NCI-H510A (cell line): ENCODE results near the gene WIF1.

Source experiments
- DNase-seq: peaks from one replicate; lab custom pipeline; 2025; lab: John Stamatoyannopoulos, UW

The WIF1 gene

DNA sequence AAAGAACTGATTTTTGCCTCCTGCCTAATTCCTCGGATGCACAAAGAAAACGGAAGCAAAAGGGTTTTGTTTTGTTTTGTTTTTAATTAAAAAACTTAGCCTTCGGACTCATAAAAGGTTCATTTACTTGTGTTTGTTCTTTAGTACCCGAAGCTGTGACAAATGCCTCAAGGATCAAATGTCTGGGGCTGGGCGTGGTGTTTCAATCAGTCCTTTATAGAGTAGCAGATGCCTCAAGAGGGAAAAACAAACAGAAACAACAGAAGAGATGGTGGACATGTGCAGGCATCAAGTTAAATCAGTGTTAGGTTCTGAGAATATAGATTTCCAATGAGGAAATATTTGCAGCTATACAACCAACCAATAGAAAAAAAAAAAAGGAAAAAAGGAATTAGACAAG, 1.6 kb upstream of the WIF1 start:
- DNase-seq = no peak

DNA sequence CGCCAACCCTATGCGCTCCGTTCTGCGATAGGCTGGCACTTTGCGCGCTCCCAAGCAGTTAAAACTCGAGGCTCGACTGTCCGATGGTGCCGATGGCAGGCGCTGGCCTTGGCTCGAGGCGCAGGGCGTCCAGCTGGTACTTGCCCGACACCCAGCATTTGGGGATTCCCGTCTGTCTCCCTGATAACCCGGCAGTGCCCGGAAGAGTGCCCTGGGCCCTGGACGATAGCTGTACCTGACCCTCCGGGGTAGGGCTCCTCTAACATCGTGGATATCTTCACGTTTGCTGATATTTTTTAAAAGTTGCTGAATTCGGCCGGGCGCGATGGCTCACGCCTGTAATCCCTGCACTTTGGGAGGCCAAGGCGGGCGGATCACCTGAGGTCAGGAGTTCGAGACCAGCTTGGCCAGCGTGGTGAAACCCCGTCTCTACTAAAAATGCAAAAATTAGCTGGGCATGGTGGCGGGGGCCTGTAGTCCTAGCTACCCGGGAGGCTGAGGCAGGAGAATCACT, 908 bp upstream of the WIF1 start:
- no peak for DNase-seq

DNA sequence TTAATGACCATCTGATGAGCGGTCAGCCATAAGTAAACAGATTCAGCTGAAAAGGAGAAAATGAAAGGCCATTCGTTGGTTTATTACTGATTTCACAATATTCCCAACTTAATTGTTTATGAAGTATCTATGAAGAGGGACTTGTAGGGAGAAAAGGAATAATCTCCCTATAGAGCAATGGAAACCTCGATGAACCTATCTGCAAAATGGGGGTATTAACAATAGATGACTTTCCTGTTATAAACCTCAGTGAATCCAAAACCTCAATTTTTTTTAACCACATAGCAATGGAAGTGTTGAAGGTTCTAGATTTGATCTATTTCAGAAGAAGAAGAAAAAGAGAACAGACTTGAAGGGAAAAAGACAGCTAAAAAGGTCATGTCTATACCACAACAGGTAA, 2.0 kb downstream of the WIF1 start:
- no peak for DNase-seq

DNA sequence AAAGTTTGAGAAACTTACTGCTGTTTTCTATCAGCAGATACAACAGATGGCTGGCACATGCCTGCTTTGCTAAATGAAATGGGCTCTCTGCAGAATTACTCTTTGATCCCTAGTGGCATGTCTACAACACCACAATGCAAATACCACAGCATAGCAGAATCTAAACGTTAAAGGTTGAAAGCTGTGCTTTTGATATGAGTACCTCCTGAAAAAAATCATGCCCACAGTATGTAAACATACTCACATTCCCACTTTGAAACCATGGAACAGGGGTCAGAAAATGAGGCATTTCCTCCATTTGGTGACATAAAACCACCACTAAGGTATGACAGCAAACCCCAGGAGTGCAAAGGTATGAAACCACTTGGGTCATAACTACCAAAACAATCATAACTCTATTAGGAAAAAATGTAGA, 7.5 kb downstream of the WIF1 start:
- DNase-seq = no peak

DNA sequence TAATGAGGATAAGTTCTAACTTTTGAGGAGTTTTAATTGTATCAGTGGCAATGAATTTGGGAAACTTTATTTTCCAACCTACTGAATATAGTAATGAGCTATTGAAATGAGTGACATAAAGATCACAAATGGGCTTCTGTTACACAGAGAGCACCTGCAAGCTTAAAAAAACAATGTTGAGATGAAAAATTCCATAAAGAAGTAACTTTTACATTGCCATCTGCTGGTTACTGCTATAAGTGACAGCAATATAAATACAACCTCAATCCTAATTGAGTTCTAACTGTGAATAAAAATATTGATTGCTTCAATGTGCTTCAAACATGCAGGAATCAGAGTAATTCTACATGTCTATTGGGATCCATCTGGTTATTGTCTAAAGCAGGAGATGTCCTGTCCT, 14.2 kb downstream of the WIF1 start:
- DNase-seq = no peak

DNA sequence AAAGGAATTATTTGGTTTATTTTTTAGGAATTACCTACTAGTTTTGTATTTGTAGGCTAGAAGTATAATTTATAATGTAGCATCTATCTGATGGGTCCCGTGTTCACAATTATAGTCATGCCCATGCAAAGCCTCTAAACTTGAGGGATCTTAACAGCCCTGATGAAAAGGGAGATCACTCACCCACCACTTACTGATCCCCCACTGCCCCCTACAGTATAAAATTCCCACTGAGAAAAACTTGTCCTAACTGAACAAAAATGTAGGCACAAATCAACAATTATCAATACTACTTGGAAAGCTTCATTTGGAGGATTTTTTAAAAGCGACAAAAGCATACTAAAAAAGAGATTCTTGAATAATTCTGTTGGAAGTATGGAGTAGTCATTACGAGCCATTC, 21.0 kb downstream of the WIF1 start:
- DNase-seq = no peak

DNA sequence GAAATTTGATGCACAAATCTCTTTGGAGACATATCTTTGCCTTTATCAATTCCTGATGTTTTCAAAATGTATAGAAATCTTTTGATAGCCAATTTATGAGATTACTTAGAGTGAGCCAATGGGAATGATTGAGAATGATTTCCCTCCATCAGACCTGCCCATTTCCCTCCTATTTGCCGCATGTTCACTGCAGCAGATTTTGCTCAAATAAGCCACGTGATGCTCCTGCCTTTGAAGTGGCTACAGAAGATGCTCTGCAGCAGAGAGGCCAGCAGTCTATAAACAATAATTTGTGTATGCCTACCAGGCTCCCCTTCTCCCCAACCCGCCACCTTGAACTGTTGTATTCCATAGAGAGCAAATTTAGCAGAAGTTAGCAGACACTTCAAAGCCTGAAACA, 21.9 kb downstream of the WIF1 start:
- DNase-seq = no peak

DNA sequence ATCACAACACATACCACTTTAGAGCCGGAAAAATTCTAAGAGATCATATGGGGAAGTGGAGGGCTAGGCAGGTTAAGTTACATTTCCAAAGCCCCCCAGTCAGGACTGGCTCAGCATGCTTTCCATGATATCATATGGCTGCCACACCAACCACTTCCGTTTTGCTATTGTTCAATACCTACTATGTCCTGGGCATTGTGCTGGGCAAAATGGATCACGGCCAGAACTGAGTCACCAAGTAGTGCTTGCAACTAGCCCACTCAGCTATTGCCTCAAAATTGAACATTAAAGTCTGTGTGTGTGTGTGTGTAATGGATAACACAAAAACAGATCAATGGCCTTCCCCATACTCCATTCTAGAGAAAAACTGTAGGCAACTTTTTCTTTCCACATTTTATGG, 22.7 kb downstream of the WIF1 start:
- DNase-seq = no peak

DNA sequence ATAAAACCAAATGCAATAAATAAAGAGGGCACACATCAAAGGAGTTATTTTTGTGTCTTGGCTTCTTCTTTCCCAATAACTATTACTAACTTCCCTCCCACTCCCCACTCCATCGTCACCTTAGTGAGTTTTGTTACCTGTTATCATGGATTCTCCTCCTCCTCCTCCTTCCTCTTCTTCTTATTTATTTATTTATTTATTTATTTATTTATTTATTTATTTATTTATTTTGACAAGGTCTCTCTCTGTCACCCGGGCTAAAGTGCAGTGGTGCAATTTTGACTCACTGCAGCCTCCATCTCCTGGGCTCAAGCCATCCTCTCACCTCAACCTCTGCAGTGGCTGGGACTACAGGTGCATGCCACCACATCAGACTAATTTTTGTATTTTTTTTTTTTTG, 26.4 kb downstream of the WIF1 start:
- DNase-seq = no peak

DNA sequence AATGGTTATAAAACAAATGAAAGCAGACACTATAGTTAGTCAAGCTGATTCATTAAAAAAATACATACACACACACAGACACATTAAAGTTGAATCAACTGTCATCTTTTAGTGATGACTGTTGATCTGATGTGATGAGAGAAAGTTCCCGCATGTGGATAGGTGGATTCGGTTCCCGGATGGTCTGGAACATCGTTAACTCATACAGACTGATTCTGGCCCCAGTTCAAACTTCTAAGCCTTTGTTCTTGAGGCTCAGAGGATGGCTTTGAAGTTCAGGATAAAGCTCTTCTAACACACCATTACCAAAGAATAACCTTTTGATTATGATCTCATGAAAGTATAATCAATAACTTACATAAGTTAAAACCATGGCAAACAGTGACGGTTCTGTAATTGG, 27.5 kb downstream of the WIF1 start:
- no peak for DNase-seq

DNA sequence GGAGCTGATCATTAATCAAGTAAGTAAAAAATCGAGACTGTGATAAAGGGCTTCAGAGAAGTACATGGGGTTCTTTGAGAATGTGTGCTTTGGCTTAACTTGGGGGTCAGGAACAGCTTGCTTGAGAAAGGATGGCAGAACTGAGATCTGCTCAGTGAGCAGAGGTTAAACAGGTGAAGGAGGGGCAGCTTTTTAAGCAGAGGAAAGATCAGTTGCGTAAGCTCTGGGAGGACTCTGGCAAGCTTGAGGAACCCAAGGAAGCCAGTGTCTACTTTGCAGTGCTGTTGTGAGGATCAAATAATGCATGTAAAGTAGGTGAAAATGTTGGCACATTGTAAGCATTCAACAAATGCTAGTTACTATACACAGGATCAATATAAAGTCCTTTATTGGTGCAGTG, 30.6 kb downstream of the WIF1 start:
- DNase-seq = no peak

DNA sequence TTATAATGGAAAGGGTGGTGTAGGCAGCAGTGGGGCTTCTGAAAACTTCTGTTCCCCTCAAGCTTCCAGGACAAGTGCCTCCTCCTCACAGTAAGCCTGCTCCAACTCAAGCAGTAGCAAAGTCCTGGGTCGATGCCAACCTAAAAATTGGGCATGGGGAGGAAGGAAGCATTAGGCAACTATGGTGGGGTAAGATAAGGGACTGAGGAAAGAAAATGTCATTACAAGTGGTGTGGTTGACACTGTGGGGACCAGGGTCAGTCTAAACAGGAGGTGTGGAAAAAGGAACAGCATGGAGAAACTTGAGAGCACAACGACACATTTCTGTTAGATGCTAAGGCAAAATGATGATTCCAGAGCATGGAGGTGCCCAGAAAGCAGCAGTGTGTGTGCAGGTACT, 34.9 kb downstream of the WIF1 start:
- DNase-seq = no peak

DNA sequence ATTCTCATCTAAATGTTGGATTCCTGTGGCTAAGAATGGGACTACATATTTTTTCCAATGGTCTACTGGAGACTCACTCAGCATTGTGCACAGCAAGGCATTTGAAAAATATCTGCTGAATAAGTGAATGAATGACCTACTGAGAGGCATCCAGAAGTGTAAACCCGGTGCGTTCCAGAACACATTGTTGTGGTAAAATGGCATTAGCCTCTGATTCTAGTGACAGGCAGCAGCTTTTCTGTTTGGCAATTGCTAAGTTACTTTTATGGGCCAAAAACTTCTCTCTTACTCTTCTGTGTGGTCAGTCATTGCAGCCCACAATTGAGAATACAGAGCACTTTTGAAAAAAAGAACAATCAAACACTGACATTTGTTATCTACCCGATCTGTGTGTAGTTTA, 36.5 kb downstream of the WIF1 start:
- DNase-seq = no peak

DNA sequence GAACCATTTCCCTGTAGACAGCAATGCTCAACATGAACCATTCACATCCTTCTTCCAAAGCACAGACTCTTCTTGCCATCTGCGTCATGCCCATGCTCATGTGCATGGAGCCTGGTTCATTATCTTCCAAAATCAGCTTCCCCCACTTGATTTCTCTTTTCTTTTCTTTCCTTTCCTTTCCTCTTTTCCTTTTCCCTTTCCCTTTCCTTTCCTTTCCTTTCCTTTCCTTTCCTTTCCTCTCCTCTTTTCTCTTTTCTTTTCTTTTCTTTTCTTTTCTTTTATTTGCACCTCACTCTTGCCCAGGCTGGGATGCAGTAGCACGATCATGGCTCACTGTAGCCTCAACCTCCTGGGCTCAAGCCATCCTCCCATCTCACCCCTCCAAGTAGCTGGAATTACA, 37.5 kb downstream of the WIF1 start:
- DNase-seq = no peak

DNA sequence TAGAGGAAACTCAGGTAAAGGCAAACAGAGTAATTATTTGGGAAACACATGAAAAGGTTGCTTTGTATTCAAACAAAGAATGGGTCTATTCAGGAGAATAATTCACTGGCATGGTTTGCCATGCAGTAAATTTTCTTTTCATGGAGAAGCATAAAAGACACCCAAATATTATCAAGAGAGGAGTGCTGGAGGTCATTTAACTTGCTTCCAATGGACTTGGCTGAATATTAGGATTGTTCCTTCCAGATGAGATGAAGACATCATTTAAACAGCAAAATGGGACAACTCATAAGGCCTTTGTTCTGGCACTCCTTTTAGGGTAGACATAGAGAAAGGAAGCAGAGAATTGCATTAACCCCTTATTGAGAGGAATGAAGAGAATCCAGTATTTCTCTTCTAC, 38.7 kb downstream of the WIF1 start:
- no peak for DNase-seq

DNA sequence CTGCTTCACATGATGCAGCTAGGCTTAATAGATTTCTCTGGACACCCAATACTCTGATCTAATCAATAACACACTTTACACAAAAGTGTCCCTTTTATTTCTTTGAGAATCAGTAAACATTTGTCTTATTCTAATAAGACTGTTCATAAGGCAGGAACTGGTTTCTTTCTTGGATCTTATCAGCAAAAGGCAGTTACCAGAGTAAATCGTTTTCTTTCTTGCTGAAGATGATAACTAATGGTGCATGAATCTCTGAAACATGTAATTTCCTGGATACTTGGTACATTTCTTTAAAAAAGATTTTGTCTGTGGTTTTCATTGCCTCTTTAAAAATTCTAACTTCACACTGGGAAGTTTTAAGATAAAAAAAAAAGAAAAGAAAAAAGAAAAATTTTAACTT, 39.6 kb downstream of the WIF1 start:
- DNase-seq = no peak

DNA sequence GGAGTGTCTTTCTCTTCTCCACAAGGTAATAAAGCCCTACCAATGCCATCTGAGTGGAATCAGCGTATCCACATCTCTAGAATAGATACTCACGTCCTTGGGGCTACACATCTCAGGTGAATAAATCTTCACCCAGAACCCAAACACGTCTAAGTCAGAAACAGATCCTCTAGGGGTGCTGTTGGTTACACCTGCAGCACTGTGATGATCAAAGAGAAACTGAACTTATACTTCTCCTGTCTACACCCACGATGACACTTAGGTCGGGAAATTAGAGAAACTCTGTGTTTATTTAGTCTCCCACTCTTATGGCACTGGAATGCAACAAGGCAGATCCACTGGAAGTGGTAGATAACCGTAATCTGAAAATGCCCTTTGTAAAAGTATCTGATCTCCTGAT, 46.2 kb downstream of the WIF1 start:
- DNase-seq = no peak

DNA sequence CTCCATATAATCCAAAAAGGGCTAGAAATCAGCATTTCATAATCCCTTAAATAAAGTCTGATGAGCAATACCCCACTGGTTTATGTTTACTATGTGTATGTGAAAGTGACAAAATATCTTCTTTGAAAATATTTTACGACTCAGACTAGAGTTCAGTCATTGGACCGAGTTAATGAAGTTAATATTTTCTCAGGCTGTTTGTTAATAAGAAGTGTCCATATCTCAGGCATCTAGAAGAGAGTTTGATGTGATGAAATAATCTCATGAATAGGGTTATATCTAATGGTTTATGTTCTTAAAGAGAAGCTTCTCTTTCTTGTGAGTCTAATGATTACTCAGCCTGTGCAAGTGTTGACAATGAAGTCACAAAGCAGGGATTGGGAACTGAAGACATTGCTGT, 51.8 kb downstream of the WIF1 start:
- no peak for DNase-seq

DNA sequence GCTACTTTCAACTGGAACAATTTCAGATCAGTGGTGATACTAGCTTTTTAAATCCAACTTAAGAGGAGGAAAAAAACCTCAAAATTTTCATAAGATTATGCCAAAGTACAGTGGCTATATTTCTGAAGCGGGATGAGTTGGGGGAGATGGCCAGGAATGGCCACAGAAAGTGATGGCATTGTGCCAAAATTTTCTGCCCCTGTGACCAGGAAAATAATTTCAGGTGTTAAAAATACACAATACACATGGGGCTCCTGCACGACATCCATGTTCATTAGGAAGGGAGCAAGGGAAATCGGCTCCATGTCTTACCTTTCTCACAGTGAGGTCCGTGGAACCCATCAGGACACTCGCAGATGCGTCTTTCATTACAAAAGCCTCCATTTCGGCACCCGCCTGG, 53.7 kb downstream of the WIF1 start:
- DNase-seq = no peak

DNA sequence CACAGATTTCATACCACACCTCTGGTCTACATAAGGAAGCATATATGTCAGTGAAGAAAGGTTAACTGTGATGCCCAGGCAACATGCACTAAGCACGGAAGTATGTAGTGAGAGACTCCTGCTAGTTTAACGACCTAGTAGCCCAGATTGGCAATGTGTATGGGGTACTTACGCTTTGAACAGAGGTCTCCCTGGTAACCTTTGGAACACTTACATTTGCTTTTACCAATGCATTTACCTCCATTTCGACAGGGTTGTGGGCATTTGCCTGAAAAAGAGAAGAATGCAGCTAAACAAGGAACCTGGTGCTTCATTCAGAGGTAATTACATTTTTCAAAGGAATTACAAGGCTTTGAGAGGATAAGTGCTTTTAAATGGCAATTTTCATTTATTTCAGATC, 65.2 kb downstream of the WIF1 start:
- no peak for DNase-seq

DNA sequence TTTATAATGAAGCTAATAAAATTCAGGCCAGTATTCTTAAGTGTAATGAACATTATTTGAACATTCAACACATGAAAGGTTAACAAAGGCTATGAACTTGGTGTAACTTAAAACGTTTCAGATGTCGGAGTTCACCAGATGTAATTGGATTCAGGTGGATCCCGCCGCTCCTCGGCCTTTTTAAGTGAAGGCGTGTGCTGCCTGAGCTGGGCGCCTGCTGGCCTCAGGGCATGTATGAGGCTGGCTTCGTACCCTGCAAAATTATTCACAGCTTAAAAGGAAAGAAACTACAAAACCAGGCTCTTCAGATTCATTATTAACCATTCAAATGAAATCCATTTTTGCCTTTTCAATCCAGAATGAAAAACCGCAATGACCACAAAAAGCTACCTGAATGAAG, 69.9 kb downstream of the WIF1 start:
- no peak for DNase-seq

DNA sequence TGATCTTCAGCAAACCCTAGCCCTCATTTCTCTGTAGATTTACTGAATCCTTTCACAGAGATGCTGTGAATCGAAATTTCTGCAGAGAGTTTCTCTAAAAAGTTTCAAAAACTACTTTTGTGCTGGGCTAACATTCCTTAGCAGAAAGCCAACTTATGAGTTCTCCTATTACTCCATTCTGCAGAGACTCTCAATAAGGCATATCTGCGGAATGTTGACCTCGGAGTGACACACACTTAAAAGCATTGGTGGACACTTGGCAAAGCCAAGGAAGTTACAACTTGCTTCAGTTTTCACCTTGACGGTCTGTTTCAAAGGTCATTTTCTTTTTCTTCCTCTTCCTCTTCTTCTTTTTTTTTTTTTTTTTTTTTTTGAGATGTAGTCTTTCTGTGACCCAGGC, 75.8 kb downstream of the WIF1 start:
- DNase-seq = no peak

DNA sequence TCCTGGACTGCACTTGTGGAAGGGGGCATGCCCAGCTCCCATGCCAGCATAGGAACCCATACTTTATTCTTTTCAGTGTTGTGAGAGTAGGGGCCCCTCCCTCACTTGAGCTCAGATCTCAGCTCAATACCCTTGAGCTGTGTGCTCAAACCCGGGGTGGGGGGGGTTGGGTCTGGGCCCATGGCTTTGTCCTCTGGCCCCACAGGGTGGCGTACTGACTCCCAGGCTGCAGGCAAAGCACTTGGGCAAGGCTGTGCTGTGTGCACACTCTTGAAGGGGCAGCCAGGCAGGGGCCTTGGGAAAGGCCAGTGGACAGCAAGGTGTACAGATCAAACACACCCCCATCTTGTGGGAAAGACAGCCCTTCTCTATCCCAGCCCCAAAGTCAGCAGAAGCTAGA, 81.8 kb downstream of the WIF1 start:
- no peak for DNase-seq

DNA sequence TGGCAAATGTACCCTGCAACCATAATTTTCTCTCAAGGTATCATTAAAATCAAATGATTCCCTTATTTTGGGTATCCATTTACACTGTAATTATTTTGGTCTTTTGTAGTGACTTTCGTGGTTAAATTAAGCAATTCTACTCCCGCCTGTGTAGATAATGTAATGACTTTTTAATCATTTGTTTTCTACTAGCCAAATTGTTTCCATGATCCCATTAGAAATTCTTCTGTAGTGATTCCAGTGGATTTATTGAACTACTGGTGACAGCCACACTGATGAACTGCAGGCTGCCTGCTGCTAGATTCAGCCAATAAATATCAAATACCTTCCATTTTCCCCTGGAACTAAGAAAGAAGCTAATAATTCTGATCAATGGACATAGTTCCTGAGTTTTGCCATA, 96.0 kb downstream of the WIF1 start:
- DNase-seq = no peak

DNA sequence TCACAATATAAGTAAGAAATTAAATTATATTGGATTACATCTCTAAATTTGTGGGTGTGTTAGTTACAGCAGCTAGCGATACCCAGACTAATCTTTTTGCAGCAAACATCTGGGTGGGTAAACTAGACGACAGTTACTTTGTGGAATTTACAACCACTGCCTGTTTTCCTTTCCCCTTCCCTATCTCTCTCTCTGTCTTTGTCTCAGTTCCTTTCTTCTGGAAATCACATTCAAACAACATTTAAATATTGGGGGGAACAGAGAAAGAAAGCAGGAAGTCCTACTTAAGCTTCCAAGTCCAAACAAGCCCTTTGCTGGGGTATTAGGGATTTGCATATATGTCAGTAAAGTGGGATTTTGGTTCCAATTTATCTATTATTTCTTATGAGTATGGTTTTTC, 97.6 kb downstream of the WIF1 start:
- DNase-seq = no peak
